Inflammatory macrophage (primary cell): ENCODE measurements around the gene MICAL2.

ENCODE experiments used
- DNase-seq, 2 donors: peaks; one replicate each; pipeline ENCODE4 v3.0.0-alpha.2; 2020 to 2022

MICAL2 gene

DNA sequence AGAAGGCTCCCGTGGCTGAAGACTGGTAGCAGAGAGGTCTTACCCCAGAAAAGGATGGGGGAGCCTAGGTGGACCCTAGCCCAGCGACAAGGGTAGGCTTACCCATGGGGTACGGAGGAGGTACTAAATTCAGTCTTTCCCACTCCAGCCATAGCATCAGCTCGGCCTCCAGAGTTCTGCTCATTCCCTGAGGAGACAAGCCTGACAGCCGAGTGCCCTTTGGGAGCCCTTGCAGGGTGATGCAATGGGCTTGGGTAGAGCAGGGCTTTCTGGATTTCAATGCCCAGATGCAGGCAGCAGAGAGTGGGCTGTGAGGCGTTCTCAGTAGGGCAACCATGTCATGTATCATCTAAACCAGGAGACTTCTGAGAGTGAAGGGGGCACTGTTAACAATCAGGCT is 124.7 kb downstream of the MICAL2 start:
- no peak for DNase-seq

DNA sequence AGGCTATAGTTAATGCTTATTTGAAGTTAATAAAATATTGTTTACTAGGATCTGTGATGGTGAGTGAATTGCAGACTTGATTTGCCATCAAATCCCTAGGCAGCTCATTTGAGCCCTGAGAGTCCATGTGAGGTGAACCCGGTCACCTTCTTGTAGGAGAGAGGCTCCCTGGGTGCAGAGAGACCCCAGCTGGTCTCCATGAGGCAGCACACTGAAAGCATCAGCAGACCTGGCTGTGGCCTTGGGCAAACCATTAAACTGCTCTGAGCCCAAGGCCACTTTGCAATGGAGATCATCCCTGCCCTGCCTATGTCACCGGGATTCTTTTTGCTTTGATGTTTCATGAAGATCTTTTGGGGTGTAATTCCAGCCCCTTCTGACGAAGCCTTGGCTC is 125.2 kb downstream of the MICAL2 start:
- DNase-seq: no peak

DNA sequence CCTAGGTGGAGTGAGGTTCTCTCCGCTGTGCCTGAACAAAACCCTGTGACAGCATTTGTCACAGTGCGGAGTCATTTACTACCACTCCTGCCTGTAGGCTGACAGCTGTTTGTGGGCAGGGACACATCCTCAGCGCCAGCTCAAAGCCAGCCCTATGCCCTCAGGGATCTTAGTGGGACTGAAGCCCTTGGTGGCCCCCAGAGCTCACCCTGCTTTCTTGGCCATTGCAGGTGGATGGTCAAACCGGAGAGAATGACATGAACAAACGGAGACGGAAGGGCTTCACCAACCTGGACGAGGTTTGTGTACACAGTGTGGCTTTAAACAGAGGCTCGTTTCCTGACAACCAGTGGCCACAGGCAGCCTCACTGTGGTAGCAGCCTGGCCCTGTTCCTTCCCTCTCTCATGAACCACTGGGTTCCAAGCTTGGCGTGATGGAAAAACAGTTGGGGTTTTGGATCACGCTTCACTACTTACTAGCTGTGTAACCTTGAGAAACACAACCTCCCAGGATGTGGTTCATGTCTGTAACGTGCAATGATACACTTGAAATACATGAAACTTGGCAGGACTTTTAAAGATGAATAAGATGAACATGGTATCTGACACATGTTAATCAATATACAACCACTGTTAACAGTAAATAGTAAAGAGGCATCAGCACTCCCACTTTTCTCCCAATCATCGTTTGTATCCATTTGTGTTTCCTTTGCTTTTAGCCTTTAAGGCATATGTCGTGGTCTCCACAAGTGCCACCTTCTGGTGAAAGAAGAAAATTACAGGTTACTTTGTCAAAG is 125.8 kb downstream of the MICAL2 start:
- DNase-seq: peak; percentile 59 to 61

DNA sequence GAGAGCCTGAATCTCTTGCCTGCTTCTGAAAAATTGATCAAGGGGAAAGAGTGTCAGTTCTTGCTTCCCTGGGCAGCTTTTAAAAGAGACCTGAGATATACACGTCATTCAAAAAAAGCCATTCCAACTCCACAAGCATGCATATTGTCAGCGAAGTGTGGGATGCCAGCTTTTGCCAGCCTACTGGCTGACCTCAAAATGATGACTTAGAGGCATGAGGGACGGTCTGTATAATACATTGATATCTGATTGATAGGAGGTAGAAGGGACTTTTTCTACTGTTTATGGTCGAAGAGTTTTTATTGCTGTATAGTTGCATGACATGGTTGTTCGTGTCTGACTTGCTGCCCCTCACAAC is 126.3 kb downstream of the MICAL2 start:
- no peak for DNase-seq

DNA sequence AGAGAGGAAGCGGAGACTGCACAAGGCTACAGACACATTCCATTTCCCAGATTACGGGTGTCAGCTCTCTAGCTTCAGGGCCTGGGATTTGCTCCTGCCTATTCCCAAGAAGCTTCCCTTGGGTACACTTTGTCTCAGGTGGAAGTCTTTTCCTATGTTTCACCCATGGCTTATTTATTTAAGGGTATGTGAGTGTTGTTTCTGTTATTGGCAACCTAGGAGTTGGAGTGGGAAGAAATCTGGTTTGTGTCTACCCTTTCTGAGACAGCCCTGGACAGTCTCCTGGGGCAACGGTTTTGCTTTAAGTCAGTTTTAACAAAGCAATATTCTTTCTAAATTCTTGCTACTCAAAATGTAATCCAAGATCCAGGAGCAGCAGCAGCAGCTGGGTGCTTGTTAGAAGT is 127.0 kb downstream of the MICAL2 start:
- DNase-seq: no peak

DNA sequence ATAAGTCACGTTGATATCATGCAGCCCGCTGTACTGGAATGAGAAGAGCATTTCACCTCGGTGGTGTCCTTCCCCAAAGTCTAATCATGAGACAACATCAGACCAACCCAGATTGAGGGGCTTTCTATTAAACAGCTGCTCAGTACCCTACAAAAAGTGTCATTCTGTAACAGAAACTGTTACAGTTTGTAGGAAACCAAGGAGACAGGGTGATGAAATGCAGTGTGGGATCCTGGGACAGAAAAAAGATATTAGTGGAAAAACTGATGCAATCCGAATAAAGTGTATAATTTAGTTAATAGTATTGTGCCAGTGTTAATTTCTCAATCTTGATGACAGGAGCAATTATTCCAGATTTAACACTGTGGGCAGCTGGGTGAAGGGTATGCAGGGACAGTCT is 128.0 kb downstream of the MICAL2 start:
- DNase-seq: no peak

DNA sequence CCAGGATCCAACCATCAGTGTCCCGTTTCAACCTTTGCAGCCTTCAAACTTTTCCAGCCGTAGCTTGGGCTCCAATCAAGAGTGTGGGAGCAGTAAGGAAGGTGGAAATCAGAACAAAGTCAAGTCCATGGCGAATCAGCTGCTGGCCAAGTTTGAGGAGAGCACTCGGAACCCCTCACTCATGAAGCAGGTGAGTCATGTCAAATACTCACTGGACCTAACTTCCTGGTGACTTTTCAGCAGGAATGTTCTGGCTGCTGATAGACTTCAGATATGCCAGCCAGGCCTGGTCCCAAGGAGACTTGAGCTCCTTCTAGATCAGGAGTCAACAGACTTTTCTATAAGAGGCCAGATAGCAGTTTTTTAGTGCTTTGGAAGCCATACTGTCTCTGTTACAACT is 129.0 kb downstream of the MICAL2 start:
- DNase-seq: no peak

DNA sequence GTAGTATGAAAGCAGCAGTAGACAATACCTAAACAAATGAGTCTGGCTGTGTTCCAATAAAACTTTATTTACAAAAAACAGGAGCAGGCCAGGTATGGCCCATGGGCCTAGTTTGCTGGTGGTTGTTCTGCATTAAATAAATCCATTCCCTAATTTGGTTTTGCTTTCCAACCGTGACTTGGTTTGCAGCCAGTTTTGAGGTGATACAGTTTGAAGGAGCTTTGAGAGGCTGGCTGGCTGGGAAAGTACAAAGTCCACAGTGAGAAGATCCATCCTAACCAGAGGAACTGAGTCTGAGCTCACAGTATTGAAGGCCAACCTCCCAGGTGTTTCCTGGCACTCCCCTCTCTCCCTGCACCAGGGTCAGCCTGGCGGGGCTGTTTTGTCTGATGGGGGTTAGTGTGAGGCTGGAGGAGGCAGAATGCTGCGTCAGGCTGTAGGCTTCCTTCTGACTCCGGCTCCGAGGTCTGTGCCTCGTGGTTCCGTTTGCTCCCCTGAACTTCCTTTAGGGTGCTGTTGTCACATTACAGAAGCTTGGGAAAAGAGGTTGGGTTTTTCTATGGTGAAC is 129.5 kb downstream of the MICAL2 start:
- DNase-seq: peak in 1 of 2 donors; percentile 77

DNA sequence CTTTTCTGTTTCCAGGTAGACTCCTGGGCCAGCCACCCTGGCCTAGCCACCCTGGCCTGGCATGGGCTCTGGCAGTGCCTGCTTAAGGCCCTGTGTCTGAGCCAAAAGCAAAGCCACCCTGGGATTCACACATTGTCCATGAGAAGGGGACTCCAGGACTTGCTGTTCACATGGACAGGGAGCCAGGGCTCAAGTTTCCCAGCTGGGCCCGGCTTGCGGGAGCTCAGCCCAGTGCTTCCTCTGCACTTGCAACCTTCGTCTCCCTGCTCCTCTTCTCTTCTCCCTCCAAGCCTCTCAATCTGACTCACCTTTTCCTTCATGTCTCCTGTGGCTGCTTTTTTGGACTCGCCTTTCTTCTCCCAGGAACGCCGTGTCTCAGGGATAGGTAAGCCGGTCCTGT is 130.3 kb downstream of the MICAL2 start:
- no peak for DNase-seq

DNA sequence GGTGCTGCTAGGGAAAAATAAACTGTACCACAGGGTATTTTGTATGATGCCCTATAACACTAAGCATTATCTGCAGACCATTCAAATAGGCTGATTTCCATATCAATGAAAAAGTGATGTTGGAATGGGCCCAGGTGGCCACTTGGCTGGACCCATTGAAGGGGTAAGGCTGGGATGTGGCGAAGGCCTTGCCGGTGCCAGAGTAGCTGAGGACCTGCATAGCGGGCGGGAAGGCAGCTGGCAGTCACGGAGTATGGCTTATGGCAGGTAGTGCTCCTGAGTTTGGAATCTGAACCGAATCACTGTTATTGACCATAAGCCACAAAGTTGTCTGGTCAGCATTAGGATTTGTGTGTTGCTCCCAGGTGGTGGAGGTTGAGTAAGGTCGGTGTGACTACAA is 131.0 kb downstream of the MICAL2 start:
- DNase-seq: no peak

DNA sequence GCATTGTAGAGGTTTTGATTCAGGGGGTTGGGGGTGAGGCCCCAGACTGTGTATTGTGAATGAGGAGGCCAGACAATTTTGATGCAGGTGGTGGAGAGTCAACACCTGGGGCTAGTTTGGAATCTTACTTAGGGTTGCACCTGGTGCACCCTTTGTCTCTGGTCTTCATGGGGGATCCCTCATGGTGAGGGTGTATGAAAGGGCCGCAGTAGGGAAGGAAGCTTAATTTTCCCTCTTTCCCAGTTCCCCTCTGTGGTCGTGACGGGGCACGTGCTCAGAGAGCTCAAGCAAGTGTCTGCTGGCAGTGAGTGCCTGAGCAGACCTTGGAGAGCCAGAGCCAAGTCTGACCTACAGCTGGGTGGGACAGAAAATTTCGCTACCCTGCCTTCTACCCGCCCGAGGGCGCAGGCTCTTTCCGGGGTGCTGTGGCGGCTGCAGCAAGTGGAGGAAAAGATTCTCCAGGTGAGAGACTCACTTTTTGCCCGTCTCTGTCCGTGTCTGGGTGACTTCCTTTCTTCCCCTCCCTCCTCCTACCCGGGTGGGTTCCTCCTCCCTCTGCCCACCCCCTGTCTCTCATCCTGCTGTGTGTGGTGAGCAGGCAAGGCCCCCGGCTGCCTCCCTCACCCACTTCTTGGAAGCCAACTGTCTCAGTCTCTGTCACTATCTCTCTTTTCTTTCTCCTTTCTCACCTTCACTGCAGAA is 131.7 kb downstream of the MICAL2 start:
- no peak for DNase-seq

DNA sequence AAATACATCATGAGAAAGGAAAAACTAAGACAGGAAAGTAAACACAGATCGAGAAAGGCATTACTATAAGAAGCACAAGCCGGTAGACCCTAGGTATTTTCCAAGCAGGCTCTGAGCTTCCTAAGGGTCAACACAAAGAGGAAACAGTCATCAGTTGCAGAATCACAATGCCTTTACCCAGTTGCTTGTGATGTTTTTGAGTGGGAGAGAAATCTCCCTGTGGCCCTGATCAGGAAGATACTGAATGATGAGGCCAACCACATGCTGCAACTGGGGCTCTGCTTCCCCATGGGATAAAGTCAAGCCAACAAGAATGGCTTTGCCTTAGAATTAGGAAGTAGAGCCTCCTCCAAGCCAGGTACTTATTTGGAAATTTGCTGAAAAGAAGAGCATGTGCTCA is 132.6 kb downstream of the MICAL2 start:
- DNase-seq: peak; percentile 79 to 91

DNA sequence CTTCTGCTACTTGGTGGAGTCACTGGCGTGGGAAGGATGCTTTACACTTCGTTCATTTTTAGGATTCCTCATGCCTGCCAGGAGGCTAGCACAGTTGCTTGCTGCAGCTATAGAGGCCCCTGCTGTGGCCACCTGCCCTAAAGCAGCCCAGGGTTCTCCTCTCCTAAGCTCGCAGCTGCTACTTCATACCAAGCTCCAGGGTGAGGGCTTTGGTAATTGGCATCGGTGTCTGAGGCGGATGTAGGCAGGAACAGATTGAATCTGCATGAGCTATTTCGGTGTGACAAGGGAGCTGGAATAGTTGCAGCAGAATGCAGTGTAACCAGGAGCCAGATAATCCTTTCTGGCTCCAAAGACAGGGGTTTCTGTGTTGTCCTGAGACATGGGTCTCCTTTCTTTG is 133.1 kb downstream of the MICAL2 start:
- no peak for DNase-seq

DNA sequence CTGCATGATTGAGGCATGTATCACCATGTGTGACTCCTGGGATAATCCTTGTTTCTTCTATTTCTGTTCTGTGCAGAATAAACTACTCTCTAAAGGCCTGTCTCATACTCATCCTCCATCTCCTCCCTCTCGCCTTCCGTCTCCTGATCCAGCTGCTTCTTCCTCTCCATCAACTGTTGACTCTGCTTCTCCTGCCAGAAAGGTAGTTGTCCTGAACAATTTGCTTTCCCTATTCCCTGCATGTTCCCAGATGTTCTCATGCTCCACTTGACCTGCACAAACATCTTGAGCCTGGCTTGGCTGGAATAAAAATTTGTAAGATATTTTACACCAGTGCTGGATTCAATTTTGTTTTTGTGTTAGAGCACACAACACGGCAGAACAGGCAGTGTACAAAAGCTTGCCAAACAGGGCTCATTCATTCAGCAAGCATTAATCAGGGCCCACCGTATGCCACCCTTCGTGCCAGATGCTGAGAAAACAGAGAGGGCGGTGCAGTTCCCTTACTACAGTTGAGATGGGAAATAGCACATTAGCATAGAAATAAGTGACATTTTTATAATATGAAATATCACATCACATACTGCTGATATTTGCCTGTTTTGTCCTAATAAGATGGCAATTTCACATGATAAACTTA is 133.6 kb downstream of the MICAL2 start:
- DNase-seq: no peak

DNA sequence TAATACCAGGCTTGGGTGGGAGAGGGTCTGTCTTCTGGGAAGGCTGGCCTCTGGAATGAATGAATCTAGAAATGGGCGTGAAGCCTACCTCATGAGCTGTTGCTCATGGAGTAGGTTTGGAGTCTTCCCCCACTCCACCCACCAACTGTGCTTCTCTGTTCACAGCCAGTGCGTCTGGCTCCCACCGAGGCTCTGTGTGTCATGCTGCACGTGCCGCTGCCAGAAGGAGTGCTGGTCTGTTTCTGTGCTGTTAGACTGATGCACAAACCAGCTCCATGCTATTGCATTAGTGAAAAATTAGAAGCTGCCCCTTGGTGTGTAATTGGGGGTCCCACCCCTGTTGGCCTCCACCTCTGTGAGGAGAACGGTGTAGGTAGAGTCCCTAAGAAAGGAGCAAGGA is 134.7 kb downstream of the MICAL2 start:
- no peak for DNase-seq

DNA sequence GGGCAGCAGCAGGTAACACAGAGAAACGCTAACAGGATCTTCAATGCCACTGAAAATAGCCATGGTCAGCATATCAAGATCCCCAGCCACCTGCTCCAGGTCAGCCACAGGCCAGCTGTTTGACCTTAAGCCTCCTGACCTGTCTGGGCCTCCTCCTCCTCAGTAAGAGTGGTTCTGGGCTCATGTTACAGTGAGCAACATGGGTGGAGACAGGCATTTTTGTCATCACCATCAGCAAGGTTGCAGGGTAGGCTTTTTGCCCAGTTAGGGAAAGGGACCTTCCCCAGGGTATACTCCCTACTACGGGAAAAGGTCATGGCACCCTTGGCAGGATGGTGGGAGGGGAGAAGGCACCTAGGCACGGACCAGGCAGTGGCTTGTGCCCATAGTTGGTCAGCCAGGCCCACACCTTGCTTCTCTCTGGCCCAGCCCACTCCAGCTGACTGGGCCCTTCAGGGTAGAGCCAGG is 135.2 kb downstream of the MICAL2 start:
- DNase-seq: no peak

DNA sequence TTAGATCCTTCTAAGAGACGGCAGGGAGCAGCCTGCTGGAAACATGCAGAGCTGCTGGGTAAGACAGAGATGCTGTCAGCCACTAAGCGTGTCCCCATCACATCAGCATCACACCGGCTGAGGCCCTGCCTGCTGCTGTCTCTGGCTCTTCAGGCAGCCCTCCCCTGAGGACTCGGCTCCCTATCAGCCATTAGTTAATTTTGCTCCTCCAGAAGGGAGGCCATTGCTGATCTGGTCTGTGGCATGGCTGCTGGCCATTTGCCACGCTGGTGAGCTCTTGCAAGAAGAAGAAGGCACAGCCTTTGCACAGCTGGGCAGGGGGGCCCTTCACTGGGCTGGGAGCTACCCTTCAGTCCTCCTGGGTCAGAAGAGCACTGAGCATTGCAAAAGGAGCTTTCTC is 135.8 kb downstream of the MICAL2 start:
- no peak for DNase-seq

DNA sequence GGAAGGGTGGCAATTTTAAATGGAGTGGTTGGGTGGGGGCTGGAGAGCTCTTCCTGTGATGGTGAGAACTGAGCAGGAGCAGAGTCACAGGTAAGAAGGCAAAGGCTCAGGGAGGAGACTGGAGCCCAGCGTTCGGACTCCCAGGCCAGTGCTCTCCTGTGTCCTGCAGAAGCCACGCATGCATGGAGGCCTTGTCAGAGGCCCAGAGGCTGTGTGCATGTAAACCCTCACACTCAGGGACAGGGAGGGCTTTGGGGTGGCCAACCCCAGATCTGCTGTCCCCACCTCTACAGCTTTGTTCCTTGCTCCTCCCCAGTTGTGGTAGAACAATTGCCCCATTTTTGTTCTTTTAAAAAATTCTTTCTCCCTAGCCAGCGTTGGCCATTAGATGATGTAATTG is 136.6 kb downstream of the MICAL2 start:
- no peak for DNase-seq

DNA sequence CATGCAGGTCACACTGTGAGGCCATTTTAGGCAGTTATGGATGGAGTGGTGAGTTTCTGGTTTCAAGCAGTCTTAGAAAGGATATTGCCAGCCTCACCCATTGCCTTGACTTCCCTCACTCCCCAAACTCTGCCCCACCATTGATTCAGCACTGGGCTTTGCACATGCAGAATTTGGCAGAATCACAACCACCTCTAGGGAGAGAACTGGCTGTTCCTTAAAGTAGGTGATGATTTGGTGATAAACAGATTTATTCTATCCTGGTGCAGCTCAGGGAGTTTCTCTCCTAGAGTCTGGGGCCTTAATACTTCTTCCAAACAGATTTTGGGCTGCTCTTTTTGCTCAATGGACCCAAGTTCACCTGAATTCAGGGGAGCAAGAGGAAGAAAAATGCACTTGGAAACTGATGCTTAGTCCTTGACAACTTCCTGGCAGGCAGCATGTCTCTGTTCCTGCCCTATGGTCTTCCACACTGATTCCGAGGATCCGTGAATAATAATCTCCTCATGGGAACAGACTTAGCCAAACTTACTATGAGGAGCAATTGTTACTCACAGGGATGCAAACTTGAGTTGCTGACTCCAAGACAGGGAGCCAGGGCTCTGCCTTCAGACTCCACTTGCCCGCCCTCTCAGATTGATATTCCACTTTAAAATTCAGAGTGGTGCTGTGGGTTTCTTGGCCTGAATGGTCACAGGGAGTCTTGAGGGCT is 137.3 kb downstream of the MICAL2 start:
- no peak for DNase-seq

DNA sequence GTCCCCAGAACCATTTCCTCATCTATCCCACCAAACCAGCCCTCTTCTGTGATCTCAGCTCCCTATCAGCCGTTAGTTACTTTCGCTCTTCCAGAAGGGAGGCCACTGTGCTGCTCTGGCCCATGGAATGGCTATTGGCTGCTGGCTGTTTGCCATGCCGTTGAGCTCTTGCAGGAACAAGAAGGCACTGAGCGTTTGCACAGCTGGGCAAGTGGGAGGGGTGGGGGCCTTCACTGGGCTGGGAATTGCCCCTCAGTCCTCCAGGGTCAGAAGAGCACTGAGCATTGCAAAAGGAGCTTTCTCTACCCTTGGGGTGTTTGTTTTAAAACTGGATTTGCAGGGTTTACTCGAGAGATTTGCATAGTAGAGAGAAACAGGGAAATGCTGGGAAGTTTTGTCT is 137.9 kb downstream of the MICAL2 start:
- DNase-seq: no peak

DNA sequence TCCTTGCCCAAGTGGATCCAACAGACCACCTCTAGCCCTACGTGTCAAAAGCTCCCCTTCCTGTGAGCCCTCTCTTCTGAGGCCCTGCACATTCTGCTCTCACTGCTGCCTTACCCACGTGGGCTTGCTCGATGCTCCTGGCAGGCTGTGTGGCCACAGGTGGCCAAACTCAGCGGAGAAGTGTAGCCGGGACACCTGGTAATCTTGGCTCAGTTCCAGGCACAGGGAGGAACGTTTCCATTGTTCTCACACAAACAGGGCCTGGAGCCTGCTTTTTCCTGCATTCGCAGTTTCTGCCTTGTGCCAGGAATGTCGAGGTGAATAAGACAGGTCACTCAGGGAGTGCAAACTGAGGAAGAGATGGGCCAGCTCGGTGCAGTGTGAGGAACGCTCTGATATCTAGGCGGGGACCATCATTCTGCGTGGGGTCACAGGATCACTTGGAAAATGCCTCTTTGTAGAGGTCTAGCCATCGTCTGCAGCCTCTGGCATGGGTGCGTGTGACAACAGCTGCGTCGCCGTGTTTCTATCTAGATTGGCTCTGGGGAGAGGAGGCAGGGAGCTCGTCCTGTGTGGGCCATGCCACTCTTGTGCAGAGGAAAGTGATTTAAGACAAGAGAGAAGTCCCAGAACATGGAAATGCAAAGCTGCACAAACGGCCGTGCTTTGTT is 139.3 kb downstream of the MICAL2 start:
- no peak for DNase-seq
